A673 (cell line): ENCODE data around the gene OSBPL6.

Source experiments
- EZH2 ChIP-seq: fragments of 200-600 bp; sonication (generic); IDR thresholded peaks from 2 replicates; pipeline ENCODE4 v1.6.1; 2017; ENCODE audit warnings: borderline replicate concordance, low read depth, mild to moderate bottlenecking, mixed read lengths, antibody characterized with exemption, low read length; ENCODE audit not compliant: poor library complexity, severe bottlenecking
- TF ChIP-seq, protein P1 (sequence below): fragments of 300-800, 200-600 bp; sonication (generic); conservative IDR thresholded peaks from 2 replicates; pipeline ENCODE4 v1.5.1; 2017; ENCODE audit warnings: low read depth, mild to moderate bottlenecking, antibody characterized with exemption, low read length, moderate library complexity, mixed read lengths

DNA sequence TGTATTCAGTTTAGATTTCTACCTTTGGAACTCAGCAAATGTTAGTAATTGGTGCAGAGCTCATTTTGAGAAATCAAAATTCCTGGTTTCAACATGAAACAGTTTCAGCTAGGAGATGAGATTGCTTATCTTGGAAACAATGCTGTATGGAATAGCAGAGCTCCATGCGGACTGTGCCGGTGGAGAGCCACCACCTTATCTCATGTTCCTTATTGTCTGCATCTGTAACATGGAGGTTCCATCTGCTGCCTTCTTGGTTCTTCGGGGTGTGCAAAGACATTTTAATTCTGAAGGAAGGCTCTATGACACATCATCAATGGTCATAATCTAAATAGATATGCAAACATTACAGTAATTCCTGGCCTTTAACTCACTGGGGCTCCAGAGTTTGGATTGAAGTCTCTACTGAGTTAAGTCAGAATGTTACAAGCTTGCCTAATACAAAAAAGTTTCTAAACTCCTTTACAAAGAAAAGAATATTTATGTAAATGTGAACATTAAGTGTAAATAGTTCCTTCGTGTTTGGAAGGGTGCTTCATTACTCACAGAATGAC is 191.4 kb downstream of the OSBPL6 start:
- TF ChIP-seq, protein P1, sequence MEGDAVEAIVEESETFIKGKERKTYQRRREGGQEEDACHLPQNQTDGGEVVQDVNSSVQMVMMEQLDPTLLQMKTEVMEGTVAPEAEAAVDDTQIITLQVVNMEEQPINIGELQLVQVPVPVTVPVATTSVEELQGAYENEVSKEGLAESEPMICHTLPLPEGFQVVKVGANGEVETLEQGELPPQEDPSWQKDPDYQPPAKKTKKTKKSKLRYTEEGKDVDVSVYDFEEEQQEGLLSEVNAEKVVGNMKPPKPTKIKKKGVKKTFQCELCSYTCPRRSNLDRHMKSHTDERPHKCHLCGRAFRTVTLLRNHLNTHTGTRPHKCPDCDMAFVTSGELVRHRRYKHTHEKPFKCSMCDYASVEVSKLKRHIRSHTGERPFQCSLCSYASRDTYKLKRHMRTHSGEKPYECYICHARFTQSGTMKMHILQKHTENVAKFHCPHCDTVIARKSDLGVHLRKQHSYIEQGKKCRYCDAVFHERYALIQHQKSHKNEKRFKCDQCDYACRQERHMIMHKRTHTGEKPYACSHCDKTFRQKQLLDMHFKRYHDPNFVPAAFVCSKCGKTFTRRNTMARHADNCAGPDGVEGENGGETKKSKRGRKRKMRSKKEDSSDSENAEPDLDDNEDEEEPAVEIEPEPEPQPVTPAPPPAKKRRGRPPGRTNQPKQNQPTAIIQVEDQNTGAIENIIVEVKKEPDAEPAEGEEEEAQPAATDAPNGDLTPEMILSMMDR: no peak
- no peak for TF ChIP-seq EZH2
